Keratinocyte (primary cell): ENCODE measurements around the gene TYW1B.
"Not testable (repeated sequence)": the region's sequence is repeated elsewhere in the genome, so short reads cannot be mapped to it uniquely, and the experiment has no call there.

Experiments
- CTCF ChIP-seq, 3 experiments: IDR thresholded peaks in 1 of 3; conservative IDR thresholded peaks in 1 of 3; optimal IDR thresholded peaks in 1 of 3; 2 replicates in 2 of 3; 3 replicates in 1 of 3; pipeline versions ENCODE3 to v1.5.1; 2011; ENCODE audit warnings: low read length in 3 of 3, mild to moderate bottlenecking in 3 of 3, moderate library complexity in 2 of 3, control low read depth in 1 of 3, inconsistent platforms in 1 of 3; ENCODE audit not compliant: insufficient read depth in 2 of 3; ENCODE audit errors: extremely low read depth in 1 of 3
- EZH2 ChIP-seq: IDR thresholded peaks from one replicate; pipeline ENCODE4 v1.6.1; 2012; ENCODE audit warnings: inconsistent platforms, mild to moderate bottlenecking, low read length, moderate library complexity

- not testable (repeated sequence) for TF ChIP-seq CTCF (optimal IDR thresholded peaks at IDR 0.05 in 1 of 3, IDR thresholded peaks at IDR 0.05 in 1 of 3, conservative IDR thresholded peaks at IDR 0.05 in 1 of 3; ENCODE audit: extremely low read depth in 1 of 3, insufficient read depth in 2 of 3, low read length in 3 of 3); EZH2
Observed at GRCh38 chr7:72783601-72784370, 44.2 kb downstream of the TYW1B start.
